SKM-1 treated with dmso at 0.1 percent for 144 hours (cell line): Measurements from ENCODE around the gene KIRREL1.

Source experiments
- DNase-seq: peaks from one replicate; lab custom pipeline; 2025; ENCODE audit not compliant: unreplicated experiment; lab: John Stamatoyannopoulos, UW

The KIRREL1 gene

DNA sequence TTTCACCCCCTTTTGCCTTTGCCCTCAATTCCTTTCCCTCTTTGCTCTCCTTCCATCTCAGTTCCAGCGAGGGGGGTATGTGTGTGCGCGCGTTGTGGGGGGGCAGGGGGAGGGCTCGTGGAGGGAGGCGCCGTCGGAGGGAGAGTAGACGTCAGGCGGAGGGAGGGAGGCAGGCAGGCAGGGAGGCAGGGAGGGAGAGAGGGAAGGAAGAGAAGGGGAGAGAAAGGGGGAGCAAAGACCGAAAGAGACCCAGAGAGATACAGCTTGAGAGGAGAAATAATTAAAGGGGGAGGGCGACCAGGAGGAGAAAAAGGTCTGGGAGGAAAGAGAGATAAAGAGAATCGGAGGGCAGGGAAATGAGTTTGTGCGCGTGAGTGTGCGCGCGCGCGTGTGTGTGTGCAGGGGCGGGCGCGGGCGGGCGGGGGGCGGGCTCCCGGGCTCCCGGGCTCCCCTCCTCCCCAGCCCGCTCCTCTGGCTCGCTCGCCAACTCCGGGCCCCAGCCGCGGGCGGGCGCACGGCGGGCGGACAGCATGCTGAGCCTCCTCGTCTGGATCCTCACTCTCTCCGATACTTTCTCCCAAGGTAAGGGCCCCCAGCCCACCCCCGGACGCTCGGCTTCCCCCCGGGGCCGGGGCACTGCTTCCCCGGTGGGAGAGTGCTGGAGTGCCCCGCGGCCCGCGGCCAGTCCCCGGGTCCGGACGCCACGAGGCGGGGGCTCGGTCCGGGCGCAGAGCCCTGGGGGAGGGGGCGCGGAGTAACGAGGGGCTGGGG is at the start of gene KIRREL1:
Gene KIRREL1 (plus strand): TSS at position 499 of the 771 bp plus-strand sequence. CDS start 32 bp downstream, at position 531.
- DNase-seq, result peak; percentile 82

DNA sequence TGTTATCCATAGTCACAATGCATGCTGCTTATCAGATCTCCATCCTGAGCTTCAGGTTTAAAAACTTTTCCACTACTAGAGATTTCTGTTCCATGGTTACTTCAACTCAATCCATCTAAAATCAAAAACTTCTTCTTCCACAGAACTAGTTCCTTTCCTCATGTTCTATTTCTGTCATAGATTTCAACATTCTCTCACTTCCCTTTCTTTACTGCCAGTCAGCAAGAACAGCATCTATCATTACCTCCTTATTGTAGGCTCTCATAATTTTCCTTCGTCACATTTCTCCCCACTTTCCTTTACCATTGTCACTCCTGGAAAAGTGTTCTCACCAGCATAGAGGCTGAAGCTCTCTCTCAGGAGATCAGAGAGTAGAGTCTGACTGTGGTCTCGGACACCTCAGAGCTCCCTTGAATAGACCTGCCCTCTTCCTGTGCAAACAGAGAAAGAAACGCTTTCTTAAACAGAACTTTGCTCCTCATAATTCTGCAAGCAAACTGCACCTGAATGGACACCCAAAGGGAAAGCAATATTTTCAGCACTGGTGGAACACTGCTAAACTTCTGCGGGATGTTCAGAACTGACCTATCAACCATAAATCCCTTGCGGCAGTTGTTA is 48.7 kb upstream of the KIRREL1 start:
- peak; percentile 92 for DNase-seq

GRCh38 chr1:157948312-157949073 is 45.0 kb upstream of the KIRREL1 start:
- peak; percentile 85 for DNase-seq

- no peak for DNase-seq
Observed at GRCh38 chr1:157949074-157949354, 44.4 kb upstream of the KIRREL1 start.

- DNase-seq, result no peak
Observed at GRCh38 chr1:157951230-157951629, 42.2 kb upstream of the KIRREL1 start.

DNA sequence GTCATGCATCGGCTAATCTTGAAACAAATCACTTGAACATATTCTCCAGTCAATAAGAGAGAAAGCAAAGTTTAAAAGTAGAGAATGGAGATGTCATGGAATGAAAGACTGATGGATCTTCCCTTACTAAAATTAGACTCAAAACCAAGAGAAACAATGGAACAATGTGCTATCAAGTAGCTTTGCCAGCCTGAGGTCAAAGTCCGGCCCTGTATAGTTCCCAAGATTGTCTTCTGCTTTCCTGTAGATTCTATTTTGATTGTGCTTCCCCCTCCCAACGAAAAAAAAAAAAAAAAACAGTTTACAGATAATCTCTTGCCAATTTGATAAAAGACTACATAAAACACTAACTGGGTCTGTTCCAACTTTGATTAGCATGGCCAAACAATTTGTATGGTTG is 40.8 kb upstream of the KIRREL1 start:
- no peak for DNase-seq

DNA sequence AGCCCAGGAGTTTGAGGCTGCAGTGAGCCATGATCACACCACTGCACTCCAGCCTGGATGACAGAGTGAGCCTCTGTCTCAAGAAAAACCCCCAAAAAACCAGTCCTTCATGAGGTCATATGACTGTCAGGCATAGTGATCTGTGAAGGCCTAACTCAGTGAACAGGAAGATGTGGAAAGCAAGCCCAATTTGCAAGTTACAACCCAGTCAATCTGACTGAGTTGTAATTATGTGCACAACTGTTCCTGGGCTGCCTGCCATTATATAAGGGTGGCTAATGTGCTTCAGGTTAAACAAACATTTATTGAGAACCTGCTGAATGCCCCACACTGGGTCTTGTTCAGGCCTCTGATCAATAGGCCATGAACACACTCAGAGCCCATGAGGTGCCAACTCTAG is 38.2 kb upstream of the KIRREL1 start:
- no peak for DNase-seq

- peak; percentile 98 for DNase-seq
Observed at GRCh38 chr1:157955857-157956256, 37.6 kb upstream of the KIRREL1 start.

- peak; percentile 9 for DNase-seq
Observed at GRCh38 chr1:157956732-157957131, 36.7 kb upstream of the KIRREL1 start.

- DNase-seq, result no peak
Observed at GRCh38 chr1:157958263-157958662, 35.2 kb upstream of the KIRREL1 start.

DNA sequence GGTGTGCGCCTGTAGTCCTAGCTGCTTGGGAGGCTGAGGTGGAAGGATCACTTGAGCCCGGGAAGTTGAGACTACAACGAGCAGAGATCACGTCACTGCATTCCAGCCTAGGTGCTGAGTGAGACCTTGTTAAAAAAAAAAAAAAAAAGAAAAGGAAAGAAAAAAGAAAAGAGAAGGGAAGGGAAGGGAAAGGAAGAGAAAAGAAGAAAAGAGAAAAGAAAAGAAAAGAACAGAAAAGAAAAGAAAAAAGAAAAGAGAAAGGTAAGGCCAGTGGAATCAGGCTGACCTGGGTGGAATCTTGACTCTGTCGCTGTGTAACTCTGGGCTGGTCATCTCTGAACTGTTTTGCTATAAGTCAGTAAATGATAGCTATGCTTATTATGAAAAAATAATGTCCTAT is 33.7 kb upstream of the KIRREL1 start:
- no peak for DNase-seq

- no peak for DNase-seq
Observed at GRCh38 chr1:157960773-157961172, 32.7 kb upstream of the KIRREL1 start.

GRCh38 chr1:157961805-157962762 is 31.4 kb upstream of the KIRREL1 start:
- DNase-seq, result no peak

- peak; percentile 70 for DNase-seq
Observed at GRCh38 chr1:157963713-157964112, 29.7 kb upstream of the KIRREL1 start.

GRCh38 chr1:157965584-157965983 is 27.9 kb upstream of the KIRREL1 start:
- no peak for DNase-seq

DNA sequence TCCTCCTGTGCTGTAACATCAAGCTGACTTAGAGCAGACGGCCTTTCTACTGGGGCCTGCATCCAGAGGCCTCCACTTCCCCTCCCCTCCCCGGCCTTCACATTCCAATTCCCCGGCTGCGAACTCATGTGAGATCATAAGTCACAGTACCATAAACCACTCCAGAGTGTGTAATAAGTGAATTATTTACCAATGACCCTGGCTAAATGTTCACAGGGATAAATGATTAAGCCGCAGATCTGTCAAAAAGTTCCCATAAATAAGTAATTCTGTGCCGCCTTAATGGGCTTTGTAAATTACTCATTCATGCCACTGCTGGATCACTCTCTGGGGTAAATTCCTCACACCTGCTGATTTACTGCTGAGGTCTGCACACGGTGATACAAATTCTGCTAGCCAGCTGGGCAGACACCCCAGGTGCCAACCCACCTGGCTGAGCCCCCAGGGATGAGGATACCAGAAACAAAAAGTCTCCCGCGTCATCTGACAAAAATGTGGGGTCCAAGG is 27.4 kb upstream of the KIRREL1 start:
- no peak for DNase-seq

GRCh38 chr1:157967205-157967604 is 26.2 kb upstream of the KIRREL1 start:
- no peak for DNase-seq

GRCh38 chr1:157968508-157968907 is 24.9 kb upstream of the KIRREL1 start:
- DNase-seq, result no peak

DNA sequence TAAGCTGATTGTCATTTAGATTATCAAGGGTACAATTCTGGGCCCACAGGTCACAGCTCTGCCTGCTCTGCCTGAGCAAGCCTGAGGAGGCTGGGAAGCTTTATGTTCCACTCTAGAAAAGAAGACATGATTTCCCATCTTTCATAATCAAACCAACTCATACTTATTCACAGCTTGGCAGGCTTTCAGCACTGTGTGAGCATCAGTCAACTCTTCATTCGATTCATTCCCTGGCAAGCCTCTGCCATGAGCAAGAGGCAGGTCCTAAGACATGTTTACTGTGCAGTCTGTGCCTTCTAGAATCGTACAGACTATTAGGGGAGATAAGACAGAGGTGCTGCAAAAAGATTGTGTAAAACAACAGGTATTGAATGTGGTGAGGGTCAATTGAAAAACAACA is 24.5 kb upstream of the KIRREL1 start:
- no peak for DNase-seq

DNA sequence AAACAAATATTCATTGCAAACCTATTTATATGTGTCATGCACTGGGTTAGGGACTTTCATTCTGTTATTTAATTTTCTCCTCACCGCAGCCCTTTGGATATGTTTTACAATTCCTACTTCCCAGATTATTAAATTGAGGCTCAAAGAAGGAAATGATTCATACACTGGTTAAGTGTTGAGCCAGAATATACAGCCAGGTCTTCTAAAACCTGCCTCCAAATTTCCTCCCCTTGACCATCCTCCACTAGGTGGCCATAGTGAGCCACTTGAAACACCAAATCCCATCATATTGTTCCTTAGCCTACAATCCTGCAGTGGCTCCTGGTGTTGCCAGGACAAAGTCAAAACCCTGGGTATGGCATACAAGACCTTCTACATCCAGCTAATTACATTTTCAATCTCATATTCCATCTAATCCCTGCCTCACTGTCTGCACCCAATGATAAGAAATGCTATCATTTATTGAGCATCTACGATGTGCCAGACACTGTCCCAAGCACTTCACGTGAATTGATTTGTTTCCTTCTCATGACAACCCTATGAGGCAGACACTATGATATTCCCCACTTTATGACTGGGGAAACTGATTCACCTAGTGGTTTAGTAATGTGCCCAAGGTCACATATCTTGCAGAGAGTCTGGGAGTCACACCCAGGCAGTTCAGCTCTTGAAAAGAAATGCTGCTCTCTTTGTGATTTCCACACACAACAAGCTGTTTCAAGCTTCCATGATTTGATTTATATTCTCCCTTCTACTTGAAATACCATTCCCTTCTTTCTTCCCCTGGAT is 23.6 kb upstream of the KIRREL1 start:
- DNase-seq, result peak; percentile 63
